Fibroblast of villous mesenchyme (primary cell): Measurements from ENCODE around the gene MRPL53. TPM values are rescaled to one million over a fixed set of nuclear protein-coding genes. Genes with fewer than 3 reads are reported as not detected.
"Not testable (repeated sequence)": the region's sequence is repeated elsewhere in the genome, so short reads cannot be mapped to it uniquely, and the experiment has no call there.

Experiments used
- DNase-seq: peaks from one replicate; pipeline ENCODE4 v3.0.0-alpha.2; 2010; ENCODE audit warnings: low read depth
- H3K4me3 ChIP-seq: 2 replicates; pipeline ENCODE4 v1.5.1; 2011; ENCODE audit warnings: low read depth, mild to moderate bottlenecking, low read length
- total RNA-seq: library from RNA; depleted of rRNA; stranded (reverse); fragments of >200 nt; gene quantifications from 2 replicates; pipeline ENCODE4 v1.2.3, GENCODE V29; 2012
- TF ChIP-seq, protein P1 (sequence below): IDR thresholded peaks from 2 replicates; pipeline ENCODE4 v1.5.1; 2012; ENCODE audit warnings: low read depth, mild to moderate bottlenecking, low read length; ENCODE audit not compliant: insufficient read depth

The MRPL53 gene
- total RNA-seq, 1 donor, result 21.2 TPM

DNA sequence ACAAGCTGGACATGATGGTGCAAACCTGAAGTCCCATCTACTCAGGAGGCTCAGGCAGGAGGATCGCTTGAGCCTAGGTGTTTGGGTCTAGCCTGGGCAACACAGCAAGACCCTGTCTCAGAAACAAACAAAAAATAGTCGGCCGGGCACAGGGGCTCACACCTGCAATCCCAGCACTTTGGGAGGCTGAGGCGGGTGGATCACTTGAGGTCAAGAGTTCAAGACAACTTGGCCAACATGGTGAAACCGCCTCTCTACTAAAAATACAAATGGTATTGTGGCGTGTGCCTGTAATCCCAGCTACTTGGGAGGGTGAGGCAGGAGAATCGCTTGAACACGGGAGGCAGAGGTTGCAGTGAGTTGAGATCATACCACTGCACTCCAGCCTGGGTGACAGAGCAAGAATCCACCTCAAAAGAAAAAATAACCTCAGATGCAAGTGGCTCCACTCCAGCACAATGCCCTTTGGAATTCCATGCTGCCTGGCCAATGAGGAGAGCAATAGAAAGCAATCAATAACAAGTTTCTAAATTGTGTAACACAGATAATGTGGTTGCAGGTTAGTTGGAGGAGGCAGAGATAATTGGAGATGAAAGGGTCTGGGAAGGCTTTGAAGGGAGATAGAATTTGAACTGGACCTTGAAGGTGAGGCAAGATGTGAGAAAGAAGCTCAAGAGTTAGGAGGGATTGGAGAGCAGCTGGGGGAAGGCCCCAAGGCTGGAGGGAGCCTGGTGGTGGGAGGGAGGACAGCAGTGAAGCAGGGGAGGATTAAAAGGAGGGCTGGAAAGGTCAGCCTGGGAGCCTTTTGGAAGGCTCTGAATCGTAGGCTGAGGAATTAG is 16.4 kb upstream of the MRPL53 start:
- no peak overlapping the region for H3K4me3 ChIP-seq
- DNase-seq, result no peak
- TF ChIP-seq, protein P1, sequence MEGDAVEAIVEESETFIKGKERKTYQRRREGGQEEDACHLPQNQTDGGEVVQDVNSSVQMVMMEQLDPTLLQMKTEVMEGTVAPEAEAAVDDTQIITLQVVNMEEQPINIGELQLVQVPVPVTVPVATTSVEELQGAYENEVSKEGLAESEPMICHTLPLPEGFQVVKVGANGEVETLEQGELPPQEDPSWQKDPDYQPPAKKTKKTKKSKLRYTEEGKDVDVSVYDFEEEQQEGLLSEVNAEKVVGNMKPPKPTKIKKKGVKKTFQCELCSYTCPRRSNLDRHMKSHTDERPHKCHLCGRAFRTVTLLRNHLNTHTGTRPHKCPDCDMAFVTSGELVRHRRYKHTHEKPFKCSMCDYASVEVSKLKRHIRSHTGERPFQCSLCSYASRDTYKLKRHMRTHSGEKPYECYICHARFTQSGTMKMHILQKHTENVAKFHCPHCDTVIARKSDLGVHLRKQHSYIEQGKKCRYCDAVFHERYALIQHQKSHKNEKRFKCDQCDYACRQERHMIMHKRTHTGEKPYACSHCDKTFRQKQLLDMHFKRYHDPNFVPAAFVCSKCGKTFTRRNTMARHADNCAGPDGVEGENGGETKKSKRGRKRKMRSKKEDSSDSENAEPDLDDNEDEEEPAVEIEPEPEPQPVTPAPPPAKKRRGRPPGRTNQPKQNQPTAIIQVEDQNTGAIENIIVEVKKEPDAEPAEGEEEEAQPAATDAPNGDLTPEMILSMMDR, result no peak

DNA sequence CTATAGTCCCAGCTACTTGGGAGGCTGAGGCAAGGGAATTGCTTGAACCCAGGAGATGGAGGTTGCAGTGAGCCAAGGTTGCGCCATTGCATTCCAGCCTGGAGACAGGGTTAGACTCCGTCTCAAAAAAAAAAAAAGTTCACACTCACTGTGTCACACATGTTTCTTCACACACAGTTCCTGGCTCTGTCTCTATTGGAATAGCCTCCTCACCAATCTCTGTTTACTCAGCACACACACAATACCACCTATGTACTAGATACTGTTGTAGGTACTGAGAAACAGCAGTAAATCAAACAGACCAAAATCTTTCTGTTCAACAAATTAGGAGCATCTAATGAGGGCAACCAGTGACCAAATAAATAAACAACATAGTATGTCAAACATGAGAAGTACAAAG is 13.7 kb upstream of the MRPL53 start:
- DNase-seq, result no peak
- no peak overlapping the region for H3K4me3 ChIP-seq
- TF ChIP-seq, protein P1, result no peak

DNA sequence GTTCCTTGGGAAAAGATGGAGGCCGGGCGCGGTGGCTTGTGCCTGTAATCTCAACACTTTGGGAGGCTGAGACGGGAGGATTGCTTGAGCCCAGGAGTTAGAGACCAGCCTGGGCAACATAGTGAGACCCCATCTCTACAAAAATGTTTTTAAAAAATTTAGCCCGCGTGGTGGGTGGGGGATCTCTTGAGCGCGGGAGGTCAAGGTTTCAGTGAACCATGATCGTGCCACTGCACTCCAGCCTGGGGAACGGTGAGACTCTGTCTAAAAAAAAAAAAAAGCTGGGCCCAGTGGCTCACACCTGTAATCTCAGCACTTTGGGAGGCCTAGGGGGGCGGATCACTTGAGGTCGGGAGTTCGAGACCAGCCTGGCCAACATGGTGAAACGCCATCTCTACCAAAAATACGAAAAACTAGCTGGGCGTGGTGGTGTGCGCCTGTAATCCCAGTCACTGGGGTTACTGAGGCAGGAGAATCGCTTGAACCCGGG is 11.2 kb upstream of the MRPL53 start:
- not testable (repeated sequence) for DNase-seq
- peak overlapping the region; percentile 99 for H3K4me3 ChIP-seq

DNA sequence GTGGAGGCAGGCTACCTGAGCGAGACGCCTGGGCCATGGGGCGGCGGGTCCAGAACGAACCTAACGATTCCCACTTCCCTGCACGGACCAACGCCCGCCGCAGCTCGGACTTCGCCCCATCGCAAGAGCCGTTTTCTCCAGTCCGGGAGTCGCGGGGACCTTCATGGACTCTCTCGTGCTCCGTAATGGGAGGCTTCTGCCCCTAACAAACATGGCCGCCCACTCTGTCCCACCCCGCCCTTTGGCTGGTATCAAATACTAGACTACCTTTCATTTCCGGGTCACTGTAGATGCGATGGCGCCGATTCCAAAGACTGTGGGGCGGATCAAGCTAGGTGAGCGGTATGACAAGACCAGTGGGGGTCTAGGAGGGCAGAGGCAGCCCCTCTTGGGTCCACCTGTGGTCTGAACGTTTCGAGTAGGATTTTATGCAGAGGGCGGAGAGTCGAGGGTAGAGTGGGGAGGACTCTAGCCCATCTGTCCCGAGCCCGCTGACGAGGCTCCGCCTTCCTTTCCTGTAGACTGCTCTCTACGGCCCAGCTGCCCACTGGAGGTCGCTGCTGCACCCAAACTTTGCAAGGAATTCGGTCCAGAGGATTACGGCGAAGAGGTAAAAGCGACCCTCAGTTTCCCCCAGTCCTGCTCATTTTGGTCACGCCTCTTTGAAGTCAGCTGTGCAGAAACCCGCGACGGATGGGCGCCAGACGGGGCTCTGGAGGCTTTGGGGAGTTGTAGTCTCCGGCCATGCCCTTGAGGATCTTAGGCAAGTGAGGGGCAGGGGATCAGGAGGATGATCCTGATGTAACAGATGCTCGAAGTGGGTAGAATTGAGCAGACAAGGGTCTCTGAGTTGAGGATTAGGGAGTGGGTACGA is 10.6 kb upstream of the MRPL53 start, which contains the start of the genes CCDC142 and TTC31:
Gene CCDC142, minus strand, starts transcription at position 198 of the 874 bp plus-strand sequence. Its CDS starts 161 bp downstream, at position 37.
Gene TTC31, plus strand, starts transcription at position 281 of the 874 bp plus-strand sequence. Its CDS starts 15 bp downstream, at position 296.
- DNase-seq, result peak; percentile 96
- H3K4me3 ChIP-seq, result peak within 1 kb of the TSS; percentile 99
- TF ChIP-seq, protein P1, result peak; percentile 92

DNA sequence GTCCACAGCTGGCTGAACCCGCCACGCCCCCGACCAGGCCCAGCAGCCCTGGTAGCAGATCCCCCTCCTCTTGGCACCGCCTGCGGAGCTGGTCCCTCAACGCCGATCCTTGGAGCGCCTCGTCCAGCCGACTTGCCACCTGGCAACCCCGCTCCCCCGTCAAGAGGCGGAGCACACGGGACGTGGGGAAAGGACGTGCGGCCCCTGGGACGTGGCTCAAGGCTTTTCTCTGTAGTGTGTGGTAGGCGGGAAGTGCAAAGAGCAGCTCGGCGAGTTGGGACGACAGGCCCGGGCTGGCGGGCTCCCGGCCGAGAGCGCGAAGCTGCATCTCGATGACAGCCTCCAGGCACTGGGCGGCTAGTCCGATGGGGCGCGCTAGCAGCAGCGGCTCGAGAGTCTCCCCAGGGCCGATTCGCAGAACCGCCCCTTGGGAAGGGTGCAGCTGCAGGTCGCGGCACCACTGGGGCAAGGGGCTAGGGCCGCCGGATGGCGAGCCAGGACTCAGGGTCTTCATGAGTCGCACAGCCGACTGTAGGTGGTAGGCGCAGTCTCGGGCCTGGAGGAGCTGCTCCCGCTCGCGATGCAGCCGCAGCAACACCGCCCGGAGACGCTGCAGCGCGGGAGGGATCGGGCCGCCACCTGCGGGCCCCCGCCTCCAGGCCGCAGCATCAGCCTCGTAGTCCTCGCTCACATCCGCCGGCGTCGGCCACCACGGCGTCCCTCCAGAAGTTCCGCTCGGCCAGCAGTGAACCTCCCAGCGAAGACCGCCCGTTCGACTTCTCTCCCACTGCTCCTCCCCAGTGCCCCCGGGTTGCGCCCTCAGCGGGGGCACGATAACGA is 9.7 kb upstream of the MRPL53 start:
- TF ChIP-seq, protein P1, result no peak
- H3K4me3 ChIP-seq, result peak overlapping the region; percentile 99
- DNase-seq, result peak; percentile 33

DNA sequence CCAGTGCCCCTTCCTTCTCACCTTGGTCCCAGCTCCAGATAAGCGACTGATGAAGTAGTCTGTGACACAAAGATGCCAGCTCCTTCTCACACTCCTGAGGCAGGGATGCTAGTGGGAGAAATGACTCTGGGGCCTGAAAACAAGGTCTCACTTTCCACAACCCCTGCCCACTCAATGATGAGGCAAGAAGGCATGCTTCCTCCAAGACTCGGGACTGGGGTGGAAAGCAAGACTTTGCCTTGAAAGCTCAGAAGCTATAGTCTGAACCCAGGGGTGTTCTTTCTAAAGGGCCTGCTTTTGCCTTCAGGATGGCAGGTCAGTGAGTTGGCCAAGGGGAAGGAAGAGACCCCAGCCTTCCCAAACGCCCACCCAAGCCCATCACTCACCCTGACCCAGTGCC is 9.0 kb upstream of the MRPL53 start:
- no peak for DNase-seq
- H3K4me3 ChIP-seq, result peak overlapping the region; percentile 99
- TF ChIP-seq, protein P1, result no peak
